ENCODE data around the gene CSNK1G1.

DNA sequence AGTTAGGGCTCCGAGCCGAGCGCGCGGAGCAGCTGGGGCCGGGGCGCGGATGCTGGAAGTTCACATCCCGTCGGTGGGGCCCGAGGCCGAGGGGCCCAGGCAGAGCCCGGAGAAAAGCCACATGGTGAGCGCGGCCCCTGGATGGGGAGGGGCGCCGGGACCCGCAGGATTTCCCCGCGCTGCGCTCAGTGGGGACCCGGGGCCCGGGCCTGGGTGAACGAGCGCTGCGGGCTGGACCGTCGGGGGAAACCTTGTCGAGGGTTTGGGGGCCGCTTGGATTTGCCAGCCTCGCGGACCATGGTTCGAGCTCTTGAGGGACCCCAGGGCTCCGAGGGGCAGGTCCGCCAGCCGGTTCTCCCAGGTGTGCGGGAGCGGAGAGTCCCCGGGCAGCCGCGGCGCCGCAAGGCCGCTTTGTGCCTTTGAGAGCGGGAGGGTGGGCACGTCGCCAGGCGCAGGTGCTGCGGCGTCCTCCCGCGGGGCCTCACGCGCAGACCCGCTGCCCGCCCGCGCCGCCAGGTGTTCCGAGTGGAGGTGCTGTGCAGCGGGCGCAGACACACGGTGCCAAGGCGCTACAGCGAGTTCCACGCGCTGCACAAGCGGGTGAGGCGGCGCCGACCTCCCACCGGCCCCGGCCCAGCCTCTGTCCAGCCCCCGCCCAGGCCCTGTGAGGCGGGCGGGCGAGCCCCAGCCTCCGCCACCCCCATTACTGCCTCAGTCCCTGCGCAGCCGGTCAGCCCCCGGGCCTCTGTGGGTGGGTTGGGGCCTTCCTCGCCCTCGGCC, 204.1 kb downstream of the CSNK1G1 start, which contains the start of gene SNX22:
- TF ChIP-seq, protein P1, sequence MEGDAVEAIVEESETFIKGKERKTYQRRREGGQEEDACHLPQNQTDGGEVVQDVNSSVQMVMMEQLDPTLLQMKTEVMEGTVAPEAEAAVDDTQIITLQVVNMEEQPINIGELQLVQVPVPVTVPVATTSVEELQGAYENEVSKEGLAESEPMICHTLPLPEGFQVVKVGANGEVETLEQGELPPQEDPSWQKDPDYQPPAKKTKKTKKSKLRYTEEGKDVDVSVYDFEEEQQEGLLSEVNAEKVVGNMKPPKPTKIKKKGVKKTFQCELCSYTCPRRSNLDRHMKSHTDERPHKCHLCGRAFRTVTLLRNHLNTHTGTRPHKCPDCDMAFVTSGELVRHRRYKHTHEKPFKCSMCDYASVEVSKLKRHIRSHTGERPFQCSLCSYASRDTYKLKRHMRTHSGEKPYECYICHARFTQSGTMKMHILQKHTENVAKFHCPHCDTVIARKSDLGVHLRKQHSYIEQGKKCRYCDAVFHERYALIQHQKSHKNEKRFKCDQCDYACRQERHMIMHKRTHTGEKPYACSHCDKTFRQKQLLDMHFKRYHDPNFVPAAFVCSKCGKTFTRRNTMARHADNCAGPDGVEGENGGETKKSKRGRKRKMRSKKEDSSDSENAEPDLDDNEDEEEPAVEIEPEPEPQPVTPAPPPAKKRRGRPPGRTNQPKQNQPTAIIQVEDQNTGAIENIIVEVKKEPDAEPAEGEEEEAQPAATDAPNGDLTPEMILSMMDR (IDR thresholded peaks at IDR 0.05; ENCODE audit: low read length) = no peak
- TF ChIP-seq EZH2 (IDR thresholded peaks at IDR 0.05; ENCODE audit: borderline replicate concordance, low read length) = no peak

Measured in OCI-LY1 (cell line).